GM18517 (cell line): ENCODE results near the gene PER1.
A peak's percentile ranks its signal among the peaks of the same experiment; 100 is the strongest.

Experiments used
- ATAC-seq: cut with Tn5 transposase; IDR thresholded peaks from one replicate; pipeline ENCODE4 v1.9.1; 2021; ENCODE audit warnings: mild to moderate bottlenecking, moderate library complexity; ENCODE audit not compliant: unreplicated experiment

PER1 gene

DNA sequence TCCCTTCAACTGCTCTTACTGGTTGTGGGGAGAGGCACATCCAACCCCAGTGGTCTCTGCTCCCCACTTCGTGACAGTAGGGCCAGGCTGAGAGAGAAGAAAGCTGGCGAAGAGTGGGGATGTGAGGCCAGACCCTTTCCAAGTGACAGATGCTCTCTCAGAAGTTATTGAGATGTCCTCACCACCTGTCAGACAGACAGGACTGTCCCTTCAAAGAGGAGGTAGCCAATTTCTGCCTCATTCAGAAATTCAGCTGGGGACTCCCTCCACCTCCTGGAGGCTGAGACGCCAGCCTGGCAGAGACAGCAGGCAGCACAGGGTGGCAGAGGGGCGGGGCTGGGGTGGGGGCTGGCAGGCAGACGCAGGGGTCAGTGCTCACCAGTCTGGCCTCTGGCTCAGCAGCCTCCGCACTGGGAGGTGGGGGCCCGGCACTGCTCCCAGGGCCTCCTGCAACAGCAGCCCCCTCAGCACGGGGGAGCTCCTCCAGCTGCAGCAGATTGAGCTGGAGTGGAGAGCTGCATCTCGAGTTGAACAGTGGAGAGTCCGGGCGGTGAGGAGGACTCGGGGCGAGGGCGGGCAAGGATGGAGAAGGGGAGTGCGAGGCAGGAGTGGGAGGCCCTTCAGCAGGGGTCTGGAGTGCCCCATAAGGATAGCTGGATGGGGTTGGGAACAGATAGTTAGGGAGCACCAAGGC is 9.2 kb downstream of the PER1 start:
- no peak for ATAC-seq

DNA sequence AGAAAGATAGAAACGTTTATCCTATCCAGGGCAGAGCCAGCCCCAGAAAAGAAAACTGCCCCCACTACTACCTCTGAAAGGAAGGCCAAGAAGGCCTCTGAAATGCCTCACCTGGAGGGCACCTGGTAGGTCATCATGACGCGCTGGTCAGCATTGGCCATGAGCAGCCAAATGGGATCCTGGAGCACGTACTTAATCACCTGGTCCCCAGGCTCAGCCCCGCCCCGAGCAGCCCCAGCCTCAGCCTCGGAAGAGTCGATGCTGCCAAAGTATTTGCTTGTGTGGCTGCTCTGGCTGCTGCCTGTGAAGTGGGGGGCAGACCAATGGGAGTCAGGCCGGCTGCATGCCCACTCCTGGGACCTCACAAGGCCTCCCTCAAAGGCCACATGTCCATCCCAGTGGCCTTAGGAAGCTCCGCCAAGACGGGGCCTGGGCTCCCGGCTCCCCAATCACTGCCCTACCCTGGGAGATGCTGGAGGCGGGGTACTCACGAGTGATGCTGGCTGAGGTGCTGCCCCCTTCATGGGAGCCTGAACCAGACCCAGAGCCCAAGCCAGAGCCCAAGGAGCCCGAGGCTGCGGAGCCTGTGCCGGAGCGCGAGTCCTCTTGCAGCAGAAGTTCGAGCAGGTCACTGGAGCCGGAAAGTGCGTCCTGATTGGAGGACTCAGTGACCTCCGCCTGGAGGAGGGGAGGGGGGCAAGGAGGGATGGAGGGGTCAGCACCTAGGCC is 9.9 kb downstream of the PER1 start:
- no peak for ATAC-seq

DNA sequence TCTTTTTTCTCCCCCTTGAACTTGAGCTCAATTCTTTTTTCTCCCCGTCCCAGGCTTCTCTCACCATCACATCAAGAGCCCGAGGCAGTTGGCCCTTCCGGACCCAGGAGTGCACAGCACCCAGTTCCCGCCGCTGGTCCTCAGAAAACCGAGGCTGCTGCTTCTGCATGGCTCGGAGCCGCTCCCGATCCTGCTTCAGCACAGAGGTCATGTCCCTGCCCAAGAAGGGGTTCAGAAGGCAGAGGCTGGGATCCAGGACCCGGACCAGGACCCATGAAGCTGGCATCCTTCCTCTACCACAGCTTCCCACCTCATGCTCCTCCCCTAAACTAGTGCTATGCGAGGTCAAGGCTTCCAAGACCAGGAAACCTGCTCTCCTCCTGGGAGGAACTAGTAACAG is 10.5 kb downstream of the PER1 start:
- no peak for ATAC-seq

DNA sequence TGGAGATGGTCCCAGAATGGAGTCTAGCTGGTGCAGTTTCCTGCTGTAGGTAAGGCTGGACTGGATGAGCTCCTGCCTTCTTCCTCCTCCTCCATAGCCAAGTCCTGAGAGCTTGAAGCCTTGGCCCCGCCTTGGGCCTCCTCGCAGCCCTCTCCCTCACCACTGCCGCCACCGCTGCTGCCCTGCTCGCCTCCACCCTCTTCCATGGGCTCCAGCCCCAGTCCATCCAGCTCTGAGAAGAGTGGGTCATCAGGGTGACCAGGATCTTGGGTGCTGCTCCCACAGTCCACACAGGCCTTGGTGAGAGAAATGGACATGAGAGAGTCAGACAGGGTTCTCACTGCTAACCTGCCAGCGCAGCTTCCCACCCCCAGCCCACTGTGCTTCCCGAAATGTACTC is 11.2 kb downstream of the PER1 start:
- no peak for ATAC-seq

DNA sequence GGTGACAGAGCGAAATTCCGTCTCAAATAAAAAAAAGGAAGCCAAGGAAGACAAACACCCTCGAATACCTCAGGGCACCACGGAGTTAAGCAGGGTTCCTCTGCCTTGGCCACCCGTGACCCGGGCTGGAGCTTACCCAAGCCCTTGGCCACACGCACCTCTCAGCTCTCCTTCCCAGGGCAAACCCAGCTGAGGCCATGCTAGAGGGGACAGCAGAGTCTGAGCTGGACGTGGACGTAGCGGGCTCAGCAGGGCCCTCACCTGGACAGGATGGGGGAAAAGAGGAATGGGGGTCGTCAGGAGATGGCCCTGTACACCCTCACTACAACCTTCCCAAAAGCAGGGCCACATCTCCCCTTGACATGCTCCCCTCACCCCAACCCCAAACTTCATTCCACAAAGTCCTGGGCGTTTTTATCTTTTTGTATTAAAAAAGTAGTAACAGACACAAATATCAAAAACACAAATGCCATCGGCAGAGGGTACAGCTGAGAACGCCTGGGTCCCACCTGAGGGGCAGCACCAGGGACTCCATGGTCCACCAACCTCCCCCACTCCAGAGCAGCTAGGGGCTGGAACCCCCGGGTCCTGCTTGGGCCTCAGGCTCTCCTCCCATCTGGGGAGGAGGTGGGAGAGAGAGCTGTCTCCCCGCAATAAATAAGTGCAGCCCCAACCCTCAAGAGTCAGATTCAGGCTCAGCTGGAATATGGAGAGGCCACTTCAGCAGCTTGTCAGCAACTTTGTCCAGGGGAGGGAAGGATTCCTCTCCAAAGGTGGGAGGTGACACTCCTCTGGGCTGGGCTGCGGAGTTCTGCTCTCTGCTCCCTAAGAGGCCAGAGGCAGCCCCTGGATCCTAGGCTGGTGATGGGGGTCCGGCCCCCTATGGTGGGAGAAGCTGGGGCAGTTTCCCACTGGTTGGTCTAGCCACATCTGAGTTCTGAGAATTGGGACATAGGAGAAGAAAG is 11.9 kb downstream of the PER1 start:
- ATAC-seq = no peak

DNA sequence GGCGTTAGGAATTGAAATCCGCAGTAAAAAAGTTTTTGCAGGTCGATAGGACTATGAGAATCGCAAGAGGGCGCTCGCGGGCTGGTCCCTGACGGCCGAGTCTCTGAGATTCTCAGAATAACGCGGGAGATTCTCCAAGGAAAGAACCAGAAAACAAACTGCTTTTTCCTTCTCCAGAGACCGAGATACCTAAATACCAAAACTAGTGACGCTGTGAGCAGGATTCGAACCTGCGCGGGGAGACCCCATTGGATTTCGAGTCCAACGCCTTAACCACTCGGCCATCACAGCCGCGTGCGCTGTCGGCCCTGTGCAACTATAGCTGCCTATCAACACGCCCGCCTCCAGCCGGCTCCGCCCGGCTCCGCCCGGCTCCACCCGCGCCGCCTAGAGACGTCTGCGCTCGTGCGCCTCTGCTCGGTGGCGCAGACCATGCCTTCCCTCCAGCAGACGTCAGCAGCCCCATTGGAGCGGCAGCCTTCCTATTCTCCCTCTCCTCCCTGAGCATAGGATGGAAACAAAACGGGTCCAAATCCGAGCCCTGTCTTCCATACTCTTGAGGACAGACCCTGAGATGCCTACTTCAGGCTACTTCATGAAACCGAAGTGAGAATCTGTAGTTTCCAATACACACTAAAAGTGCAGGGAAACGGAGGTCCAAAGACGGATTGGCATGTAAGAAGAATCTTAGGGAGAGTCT is 13.4 kb downstream of the PER1 start:
- ATAC-seq = peak; percentile 66

DNA sequence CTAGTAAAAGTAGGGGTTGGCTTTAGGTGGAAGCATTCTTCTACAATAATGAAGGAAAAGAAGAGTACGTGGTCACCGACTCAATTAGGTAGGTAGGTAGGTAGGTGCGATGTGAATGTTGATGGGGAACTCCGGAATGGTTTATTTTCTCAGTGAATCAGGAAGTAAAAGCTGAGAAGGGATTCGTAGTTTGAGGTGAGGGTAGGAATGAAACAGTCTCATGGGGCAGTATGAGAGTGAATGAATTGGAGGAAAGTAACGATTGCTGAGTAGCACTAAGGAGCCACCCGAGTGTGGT is 13.9 kb downstream of the PER1 start:
- no peak for ATAC-seq

DNA sequence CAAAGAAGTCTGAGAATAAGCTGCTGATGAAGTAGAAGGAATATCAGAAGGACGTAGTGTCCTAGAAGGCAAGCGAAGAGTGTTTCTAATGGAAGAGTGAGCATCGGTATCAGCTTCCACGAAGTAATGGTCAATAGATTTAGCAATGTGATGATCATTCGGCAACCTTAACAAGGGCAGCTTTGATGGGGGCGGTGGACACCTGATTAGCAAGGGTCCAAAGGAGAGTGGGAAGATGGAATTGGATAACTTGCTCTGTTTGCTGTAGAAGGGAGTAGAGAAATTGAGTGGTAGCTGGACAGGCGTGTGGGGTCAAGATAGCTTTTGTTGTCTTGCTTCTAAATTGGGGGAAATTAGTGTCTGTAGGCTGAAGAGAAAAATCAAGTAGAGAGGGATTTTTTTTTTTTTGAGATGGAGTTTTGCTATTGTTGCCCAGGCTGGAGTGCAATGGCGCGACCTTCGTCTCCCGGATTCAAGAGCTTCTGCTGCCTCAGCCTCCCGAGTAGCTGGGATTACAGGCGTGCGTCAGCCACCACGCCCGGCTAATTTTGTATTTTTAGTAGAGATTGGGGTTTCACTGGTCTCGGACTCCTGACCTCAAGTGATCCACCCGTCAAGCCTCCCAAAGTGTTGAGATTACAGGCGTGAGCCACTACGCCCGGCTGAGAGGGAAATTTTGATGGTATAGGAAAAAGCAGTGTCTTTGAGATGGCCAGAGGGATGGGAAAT is 14.4 kb downstream of the PER1 start:
- no peak for ATAC-seq

DNA sequence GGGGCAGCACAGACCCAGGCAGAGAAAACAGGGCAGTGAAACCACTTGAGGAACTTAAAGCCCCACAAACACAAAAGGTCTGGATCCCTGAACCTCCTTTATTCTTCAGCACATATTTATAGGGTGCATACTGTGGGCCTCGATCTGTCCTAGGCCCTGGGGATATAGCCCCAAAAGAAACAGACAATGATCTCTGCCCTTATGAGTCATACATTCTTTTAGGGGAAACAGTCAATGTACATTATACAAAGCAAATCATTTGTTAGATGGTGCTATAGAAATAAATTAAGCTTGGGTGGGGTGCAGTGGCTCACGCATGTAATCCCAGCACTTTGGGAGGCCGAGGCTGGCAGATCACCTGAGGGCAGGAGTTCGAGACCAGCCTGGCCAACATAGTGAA is 18.3 kb downstream of the PER1 start:
- no peak for ATAC-seq

DNA sequence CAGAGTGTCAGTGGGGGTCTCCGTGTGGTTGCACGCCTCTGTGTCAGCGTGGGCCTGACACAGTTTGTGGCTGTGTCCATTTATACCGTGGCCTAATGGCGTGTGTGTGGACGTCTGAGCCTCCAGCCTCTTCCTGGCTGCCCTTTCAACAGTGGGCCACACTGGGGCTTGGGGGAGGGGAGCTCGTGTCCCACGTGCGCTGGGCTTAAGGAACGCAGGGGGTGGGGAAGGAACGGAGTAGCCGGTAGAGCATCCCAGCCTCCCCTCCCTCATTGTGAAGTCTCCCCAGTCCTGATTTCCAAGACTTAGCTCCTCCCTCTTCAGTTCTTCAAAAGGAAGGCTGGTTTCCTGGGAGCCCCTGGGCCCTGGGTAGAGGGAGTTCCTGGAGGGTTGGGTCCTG is 18.8 kb downstream of the PER1 start:
- ATAC-seq = no peak

DNA sequence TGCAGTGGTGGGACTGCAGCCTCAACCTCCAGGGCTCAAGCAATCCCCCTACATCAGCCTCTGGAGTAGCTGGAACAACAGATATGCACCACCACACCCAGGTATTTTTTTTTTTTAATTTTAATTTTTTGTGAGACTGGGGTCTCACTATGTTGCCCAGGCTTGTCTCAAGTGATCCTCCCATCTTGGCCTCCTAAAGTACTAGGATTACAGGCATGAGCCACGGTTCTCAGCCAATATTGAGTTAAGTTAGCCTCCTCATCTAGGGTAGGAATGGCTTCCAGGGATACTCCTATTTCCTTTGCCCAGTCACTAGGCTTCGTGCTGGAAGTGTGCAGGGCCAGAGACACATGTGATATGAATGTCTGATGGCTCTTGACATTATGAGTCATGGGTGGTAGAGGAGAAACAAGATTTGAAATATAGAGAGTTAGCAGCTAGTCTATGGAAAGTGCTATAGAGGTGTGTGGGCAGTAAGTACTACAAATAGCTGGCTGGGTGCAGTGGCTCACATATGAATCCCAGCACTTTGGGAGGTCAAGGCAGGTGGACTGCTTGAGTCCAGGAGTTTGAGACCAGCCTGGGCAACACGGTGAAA is 20.3 kb downstream of the PER1 start:
- no peak for ATAC-seq

DNA sequence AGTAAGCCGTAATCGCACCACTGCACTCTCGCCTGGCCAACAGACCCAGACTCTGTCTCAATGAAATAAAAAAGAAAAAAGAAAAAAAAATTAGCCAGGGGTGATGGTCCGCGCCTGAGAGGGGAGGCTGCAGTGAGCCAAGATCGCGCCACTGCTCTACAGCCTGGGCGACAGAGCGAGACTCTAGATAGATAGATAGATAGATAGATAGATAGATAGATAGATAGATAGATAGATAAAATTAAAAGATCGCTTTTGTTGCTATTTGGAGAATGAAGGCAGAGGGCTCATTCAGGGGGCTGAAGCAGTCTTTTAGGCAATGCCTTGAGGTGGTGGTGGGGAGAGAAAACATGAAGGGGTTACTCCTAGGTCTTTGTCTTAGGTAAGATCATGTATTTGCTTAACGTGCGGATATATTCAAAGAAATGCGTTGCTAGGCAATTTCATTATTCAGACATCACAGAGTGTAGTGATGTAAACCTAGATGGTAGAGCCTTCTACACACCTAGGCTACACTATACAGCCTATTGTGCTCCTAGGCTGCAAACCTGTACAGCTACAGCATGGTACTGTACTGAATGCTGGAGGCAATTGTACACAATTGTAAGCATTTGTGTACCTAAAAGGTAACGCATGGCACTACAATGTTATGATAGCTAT is 23.9 kb downstream of the PER1 start:
- no peak for ATAC-seq

DNA sequence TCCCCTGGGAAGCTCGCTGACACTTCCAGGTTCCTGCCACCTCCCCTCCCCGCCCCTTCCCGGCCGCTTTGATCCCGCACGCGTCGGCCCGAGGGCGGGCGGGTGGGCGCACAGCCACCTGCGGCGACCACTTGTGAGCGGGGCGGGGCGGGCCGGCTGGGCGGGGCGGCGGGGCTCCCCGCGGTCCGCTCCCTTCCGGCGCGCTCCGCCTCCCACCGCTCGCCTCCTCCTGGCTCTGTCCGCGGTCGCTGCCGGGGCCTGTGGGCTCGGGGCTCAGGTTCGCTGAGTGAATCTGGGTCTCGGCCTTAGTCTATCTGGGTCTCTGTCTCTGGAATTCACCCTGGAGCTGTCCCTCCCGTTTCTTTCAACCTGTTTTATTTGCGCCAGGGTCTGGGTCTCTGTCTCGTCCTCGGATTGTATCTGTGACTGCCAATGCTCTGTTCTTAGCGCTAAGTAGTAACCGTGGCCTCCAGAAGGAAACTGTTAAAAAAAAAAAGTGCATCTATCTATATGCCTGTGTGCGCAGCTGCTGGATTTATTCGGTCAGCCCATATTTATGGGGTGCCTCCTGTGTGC is 25.6 kb downstream of the PER1 start:
- no peak for ATAC-seq

DNA sequence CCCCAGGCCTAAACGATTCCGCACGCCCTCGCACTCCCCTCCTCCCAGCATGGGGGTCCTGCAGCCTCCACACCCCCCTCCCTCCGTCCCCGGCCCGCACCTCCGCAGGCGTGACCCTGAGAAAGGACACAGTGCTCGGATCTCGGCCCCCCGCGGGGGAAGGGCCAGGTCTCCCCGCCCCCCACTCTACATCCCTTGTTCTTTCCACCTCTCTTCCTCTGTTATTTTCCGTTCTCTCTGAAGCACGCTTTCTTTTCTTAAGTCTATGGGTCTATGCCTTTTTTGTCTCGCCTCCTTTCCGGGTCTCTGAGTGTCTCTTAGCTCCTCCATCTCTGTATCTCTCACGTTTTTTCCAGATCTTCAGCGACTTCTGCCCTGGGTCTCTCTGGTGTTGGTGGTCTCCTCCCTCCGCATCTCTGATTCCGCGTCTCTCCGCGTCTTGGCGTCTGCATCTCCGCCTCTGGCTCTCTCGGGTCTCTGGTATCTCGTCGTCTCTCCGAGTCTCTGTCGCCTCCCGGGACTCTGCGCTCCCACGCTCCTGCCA is 26.2 kb downstream of the PER1 start:
- ATAC-seq = no peak

DNA sequence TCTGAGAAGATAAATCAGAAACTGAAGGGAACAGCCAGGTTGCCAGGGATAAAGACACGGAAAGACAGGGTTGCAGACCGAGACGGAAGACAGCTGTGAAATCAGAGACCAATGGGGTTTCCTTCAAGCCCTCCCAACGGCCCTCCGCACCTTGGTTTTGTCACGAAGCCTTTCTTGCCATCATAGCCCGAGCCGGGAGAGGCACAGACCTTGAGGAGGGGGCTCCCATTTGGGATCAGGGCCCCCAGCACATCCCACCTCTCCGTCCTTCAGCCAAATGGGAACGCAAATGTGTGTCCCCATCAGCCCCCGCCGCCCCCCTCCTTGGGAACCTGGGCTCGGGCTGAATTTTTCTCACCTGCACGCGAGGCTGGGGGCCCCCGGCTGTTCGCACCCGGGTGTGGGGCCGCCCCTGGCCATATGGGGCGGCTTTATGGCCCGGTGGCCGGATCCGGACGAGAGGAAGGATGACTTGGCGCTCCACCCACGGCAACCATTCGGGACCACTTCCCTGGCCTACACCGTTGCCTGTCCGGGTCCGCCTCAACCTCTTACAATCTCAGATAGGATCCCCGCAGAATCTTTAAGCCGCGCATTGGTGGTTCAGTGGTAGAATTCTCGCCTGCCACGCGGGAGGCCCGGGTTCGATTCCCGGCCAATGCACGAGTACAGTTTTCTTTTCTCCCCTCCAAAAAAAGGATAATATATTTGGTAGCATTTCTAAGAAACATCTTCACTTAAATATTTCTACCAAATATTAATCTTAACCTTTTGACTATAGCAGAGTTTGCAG is 26.9 kb downstream of the PER1 start:
- no peak for ATAC-seq

DNA sequence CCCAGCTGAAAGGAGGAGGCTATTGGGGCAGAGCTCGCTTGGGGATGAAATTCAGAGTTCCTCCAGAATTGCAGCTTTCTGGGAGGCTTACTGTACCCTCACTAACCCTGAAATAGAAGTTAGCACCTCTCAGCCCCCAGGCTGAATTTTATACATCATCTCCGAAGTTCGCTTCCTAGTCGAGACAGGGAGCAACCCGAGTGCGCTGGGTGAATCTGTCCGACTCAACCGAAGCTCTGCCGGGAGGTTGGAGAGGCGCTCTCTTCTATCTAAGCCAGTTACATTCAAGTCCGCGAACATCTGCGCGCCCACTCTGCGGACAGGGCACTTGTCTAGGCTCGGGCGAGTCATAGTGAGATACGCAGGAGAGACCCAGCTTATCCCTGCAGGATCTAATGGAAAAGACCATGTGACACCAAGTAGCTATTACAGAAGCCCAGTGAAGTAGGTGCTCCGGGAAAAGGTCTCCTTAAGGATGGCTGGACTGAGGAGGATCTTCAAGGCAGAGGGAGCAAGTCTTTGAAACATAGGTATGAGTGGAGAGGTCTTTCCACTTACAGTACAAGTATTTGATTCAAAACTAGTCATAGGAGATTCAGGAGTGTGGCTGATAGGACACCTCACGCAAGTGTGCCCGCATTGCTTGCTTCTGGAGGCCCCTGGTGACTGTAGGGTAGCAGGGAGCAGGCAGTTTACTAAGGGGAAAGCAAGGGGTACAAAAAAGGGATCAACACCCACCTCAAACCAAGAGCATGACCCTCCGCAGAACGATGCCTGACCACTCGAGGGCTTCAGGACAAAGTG is 27.7 kb downstream of the PER1 start:
- ATAC-seq = no peak

DNA sequence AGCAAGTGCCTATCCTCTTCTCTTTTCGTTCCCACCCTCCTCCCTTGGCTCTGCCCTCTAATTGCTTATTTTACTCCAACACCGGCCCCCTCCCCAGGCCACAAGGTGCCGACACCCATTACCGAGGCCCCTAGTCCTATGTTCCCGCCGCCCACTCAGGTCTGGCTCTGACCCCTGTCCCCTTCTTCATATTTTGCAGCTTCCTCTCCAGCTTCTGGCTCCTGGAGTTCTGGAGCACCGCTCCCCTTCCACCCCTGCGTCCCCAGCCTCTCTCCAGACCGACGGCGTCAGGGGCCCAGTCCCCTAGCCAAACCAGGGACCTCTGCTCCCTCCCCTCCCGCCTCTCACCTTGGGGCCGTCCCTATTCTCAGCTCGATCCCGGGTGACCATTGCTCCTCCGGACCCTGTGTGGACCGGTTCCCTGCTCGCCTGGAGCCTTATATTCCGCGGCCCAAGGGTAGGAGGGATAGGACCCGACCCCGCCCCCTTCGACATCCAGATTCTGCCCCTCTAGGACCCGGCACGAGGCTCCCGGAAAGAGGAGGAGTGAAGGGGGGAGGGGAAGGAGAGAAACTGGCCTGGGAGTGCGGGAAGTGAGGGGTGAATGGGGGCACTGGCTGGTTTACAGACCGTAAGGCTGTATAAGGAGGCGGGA is 28.4 kb downstream of the PER1 start, which contains the start of gene HES7:
Gene HES7 (minus strand): TSS at position 412 of the 655 bp plus-strand sequence. CDS start 22 bp downstream, at position 390.
- ATAC-seq = no peak
